ENCODE data around the gene TSC22D2.

DNA sequence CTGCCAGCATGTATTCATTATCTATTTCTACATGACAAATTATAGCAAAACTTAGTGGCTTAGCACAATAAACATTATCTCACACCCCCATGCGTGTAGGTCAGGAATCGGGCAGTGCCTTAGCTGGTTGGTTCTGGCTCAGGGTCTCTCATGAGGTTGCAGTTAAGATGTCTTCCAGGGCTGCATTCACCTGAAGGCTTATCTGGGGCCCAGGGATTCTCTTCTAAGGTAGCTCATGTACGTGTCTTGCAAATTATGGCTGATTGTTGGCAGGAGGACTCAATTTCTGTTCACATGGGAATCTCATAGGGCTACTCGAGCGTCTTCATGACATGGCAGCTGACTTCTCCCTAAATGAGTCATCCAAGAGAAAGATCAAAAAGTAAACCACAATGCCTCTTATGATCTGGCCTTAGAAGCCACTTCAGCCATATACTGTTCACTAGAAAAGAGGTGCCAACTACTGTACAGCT, 42.9 kb upstream of the TSC22D2 start:
- TF ChIP-seq POLR2AphosphoS5 (IDR thresholded peaks at IDR 0.05; ENCODE audit: low read depth, low read length) (no peak), EZH2 (IDR thresholded peaks at IDR 0.05) (no peak), YY1 (IDR thresholded peaks at IDR 0.05; ENCODE audit: extremely low read depth, insufficient replicate concordance, low read depth, low read length) (peak; percentile 53), POLR2A (IDR thresholded peaks at IDR 0.05; ENCODE audit: borderline replicate concordance, extremely low read depth, insufficient read depth, insufficient read length) (no peak), FOSL1 (IDR thresholded peaks at IDR 0.05; ENCODE audit: low read depth) (peak; percentile 80), EZH2phosphoT487 (IDR thresholded peaks at IDR 0.05; ENCODE audit: borderline replicate concordance) (no peak)
- TF ChIP-seq, protein P1, sequence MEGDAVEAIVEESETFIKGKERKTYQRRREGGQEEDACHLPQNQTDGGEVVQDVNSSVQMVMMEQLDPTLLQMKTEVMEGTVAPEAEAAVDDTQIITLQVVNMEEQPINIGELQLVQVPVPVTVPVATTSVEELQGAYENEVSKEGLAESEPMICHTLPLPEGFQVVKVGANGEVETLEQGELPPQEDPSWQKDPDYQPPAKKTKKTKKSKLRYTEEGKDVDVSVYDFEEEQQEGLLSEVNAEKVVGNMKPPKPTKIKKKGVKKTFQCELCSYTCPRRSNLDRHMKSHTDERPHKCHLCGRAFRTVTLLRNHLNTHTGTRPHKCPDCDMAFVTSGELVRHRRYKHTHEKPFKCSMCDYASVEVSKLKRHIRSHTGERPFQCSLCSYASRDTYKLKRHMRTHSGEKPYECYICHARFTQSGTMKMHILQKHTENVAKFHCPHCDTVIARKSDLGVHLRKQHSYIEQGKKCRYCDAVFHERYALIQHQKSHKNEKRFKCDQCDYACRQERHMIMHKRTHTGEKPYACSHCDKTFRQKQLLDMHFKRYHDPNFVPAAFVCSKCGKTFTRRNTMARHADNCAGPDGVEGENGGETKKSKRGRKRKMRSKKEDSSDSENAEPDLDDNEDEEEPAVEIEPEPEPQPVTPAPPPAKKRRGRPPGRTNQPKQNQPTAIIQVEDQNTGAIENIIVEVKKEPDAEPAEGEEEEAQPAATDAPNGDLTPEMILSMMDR (IDR thresholded peaks at IDR 0.05 in 2 of 3, conservative IDR thresholded peaks at IDR 0.05 in 1 of 3; ENCODE audit: borderline replicate concordance in 1 of 3, insufficient read depth in 1 of 3, low read depth in 2 of 3, low read length in 2 of 3), result no peak
- TF ChIP-seq, protein P2, sequence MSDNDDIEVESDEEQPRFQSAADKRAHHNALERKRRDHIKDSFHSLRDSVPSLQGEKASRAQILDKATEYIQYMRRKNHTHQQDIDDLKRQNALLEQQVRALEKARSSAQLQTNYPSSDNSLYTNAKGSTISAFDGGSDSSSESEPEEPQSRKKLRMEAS (IDR thresholded peaks at IDR 0.05), result peak; percentile 45; the same call in 1 of the 2 replicates
- TF ChIP-seq, protein P3, sequence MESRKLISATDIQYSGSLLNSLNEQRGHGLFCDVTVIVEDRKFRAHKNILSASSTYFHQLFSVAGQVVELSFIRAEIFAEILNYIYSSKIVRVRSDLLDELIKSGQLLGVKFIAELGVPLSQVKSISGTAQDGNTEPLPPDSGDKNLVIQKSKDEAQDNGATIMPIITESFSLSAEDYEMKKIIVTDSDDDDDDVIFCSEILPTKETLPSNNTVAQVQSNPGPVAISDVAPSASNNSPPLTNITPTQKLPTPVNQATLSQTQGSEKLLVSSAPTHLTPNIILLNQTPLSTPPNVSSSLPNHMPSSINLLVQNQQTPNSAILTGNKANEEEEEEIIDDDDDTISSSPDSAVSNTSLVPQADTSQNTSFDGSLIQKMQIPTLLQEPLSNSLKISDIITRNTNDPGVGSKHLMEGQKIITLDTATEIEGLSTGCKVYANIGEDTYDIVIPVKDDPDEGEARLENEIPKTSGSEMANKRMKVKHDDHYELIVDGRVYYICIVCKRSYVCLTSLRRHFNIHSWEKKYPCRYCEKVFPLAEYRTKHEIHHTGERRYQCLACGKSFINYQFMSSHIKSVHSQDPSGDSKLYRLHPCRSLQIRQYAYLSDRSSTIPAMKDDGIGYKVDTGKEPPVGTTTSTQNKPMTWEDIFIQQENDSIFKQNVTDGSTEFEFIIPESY (IDR thresholded peaks at IDR 0.05; ENCODE audit: extremely low read depth, insufficient replicate concordance, low read length), result no peak

Data from HCT116 (cell line).